ENCODE data around the gene CDH11. TPM values are rescaled to one million over a fixed set of nuclear protein-coding genes. Genes with fewer than 3 reads are reported as not detected.

The CDH11 gene
- total RNA-seq, 2 donors from 2014 or later = not detected

- no peak for ATAC-seq (replicated peaks)
- Mint-ChIP-seq H3K27me3 (no peaks in the 10 kb centered on the region), H3K27ac (no peak overlapping the region), H3K4me3 (no peak overlapping the region), H3K9me3 (peaks cover 11% of the 10 kb centered on the region), H3K36me3 (ENCODE audit: low read depth) (no peaks in the 10 kb centered on the region), H3K4me1 (no peaks in the 10 kb centered on the region)
Measured at GRCh38 chr16:65104471-65104870, 17.4 kb downstream of the CDH11 start.

GRCh38 chr16:65102326-65102725, 19.5 kb downstream of the CDH11 start:
- H3K27me3 Mint-ChIP-seq = no peaks in the 10 kb centered on the region
- no peaks in the 10 kb centered on the region for H3K36me3 Mint-ChIP-seq (ENCODE audit: low read depth)
- H3K4me3 Mint-ChIP-seq = no peak overlapping the region
- no peak for ATAC-seq (replicated peaks)
- H3K27ac Mint-ChIP-seq = no peak overlapping the region
- peaks cover 11% of the 10 kb centered on the region for H3K9me3 Mint-ChIP-seq
- no peaks in the 10 kb centered on the region for H3K4me1 Mint-ChIP-seq

- H3K36me3 Mint-ChIP-seq (ENCODE audit: low read depth) = no peaks in the 10 kb centered on the region
- H3K27ac Mint-ChIP-seq = no peak overlapping the region
Measured at GRCh38 chr16:65101009-65101408, 20.9 kb downstream of the CDH11 start.

GRCh38 chr16:65099607-65100006, 22.3 kb downstream of the CDH11 start:
- no peaks in the 10 kb centered on the region for H3K4me1 Mint-ChIP-seq
- H3K4me3 Mint-ChIP-seq = no peak overlapping the region
- H3K27me3 Mint-ChIP-seq = no peaks in the 10 kb centered on the region
- H3K27ac Mint-ChIP-seq = no peak overlapping the region
- ATAC-seq (replicated peaks) = no peak
- peaks cover 11% of the 10 kb centered on the region for H3K9me3 Mint-ChIP-seq
- no peaks in the 10 kb centered on the region for H3K36me3 Mint-ChIP-seq (ENCODE audit: low read depth)

More at GRCh38 chr16:65101009-65101408, 20.9 kb downstream of the CDH11 start:
- Mint-ChIP-seq H3K9me3 (peaks cover 11% of the 10 kb centered on the region), H3K4me3 (no peak overlapping the region), H3K27me3 (no peaks in the 10 kb centered on the region), H3K4me1 (no peaks in the 10 kb centered on the region)
- no peak for ATAC-seq (replicated peaks)

- Mint-ChIP-seq H3K4me1 (no peaks in the 10 kb centered on the region), H3K27me3 (no peaks in the 10 kb centered on the region), H3K36me3 (ENCODE audit: low read depth) (no peaks in the 10 kb centered on the region), H3K9me3 (peaks cover 11% of the 10 kb centered on the region), H3K27ac (no peak overlapping the region), H3K4me3 (no peak overlapping the region)
- no peak for ATAC-seq (replicated peaks)
Measured at GRCh38 chr16:65098916-65099315, 22.9 kb downstream of the CDH11 start.

GRCh38 chr16:65097296-65097695, 24.6 kb downstream of the CDH11 start:
- H3K9me3 Mint-ChIP-seq = peaks cover 11% of the 10 kb centered on the region
- no peaks in the 10 kb centered on the region for H3K27me3 Mint-ChIP-seq
- H3K4me3 Mint-ChIP-seq = no peak overlapping the region

GRCh38 chr16:65095906-65096305, 26.0 kb downstream of the CDH11 start:
- H3K36me3 Mint-ChIP-seq (ENCODE audit: low read depth) = no peaks in the 10 kb centered on the region
- H3K27ac Mint-ChIP-seq = no peak overlapping the region
- ATAC-seq (replicated peaks) = no peak
- H3K4me3 Mint-ChIP-seq = no peak overlapping the region
- H3K9me3 Mint-ChIP-seq = peaks cover 10% of the 10 kb centered on the region
- H3K4me1 Mint-ChIP-seq = no peaks in the 10 kb centered on the region
- no peaks in the 10 kb centered on the region for H3K27me3 Mint-ChIP-seq

More at GRCh38 chr16:65097296-65097695, 24.6 kb downstream of the CDH11 start:
- Mint-ChIP-seq H3K4me1 (no peaks in the 10 kb centered on the region), H3K36me3 (ENCODE audit: low read depth) (no peaks in the 10 kb centered on the region), H3K27ac (no peak overlapping the region)
- no peak for ATAC-seq (replicated peaks)

GRCh38 chr16:65095090-65095728, 26.7 kb downstream of the CDH11 start:
- H3K27ac Mint-ChIP-seq = no peak overlapping the region
- ATAC-seq (replicated peaks) = no peak
- H3K9me3 Mint-ChIP-seq = peaks cover 10% of the 10 kb centered on the region
- H3K4me1 Mint-ChIP-seq = no peaks in the 10 kb centered on the region
- H3K36me3 Mint-ChIP-seq (ENCODE audit: low read depth) = no peaks in the 10 kb centered on the region
- no peak overlapping the region for H3K4me3 Mint-ChIP-seq
- H3K27me3 Mint-ChIP-seq = no peaks in the 10 kb centered on the region

GRCh38 chr16:65094009-65094408, 27.9 kb downstream of the CDH11 start:
- no peak for ATAC-seq (replicated peaks)
- no peaks in the 10 kb centered on the region for H3K4me1 Mint-ChIP-seq
- H3K9me3 Mint-ChIP-seq = peaks cover 4% of the 10 kb centered on the region
- H3K27ac Mint-ChIP-seq = no peak overlapping the region
- H3K36me3 Mint-ChIP-seq (ENCODE audit: low read depth) = no peaks in the 10 kb centered on the region
- no peaks in the 10 kb centered on the region for H3K27me3 Mint-ChIP-seq
- H3K4me3 Mint-ChIP-seq = no peak overlapping the region

GRCh38 chr16:65083164-65083857, 38.6 kb downstream of the CDH11 start:
- H3K27me3 Mint-ChIP-seq = no peaks in the 10 kb centered on the region
- ATAC-seq (replicated peaks) = no peak
- no peaks in the 10 kb centered on the region for H3K4me1 Mint-ChIP-seq
- H3K36me3 Mint-ChIP-seq (ENCODE audit: low read depth) = no peaks in the 10 kb centered on the region
- H3K27ac Mint-ChIP-seq = no peak overlapping the region
- H3K9me3 Mint-ChIP-seq = no peaks in the 10 kb centered on the region
- no peak overlapping the region for H3K4me3 Mint-ChIP-seq

- no peaks in the 10 kb centered on the region for H3K4me1 Mint-ChIP-seq
- no peak overlapping the region for H3K27ac Mint-ChIP-seq
- no peak overlapping the region for H3K4me3 Mint-ChIP-seq
- H3K27me3 Mint-ChIP-seq = no peaks in the 10 kb centered on the region
- H3K36me3 Mint-ChIP-seq (ENCODE audit: low read depth) = no peaks in the 10 kb centered on the region
- H3K9me3 Mint-ChIP-seq = peaks cover under 1% of the 10 kb centered on the region
- no peak for ATAC-seq (replicated peaks)
Measured at GRCh38 chr16:65079549-65079948, 42.3 kb downstream of the CDH11 start.

GRCh38 chr16:65077181-65077580, 44.7 kb downstream of the CDH11 start:
- ATAC-seq (replicated peaks) = no peak
- no peak overlapping the region for H3K4me3 Mint-ChIP-seq
- H3K4me1 Mint-ChIP-seq = no peaks in the 10 kb centered on the region
- no peaks in the 10 kb centered on the region for H3K27me3 Mint-ChIP-seq
- no peak overlapping the region for H3K27ac Mint-ChIP-seq
- no peaks in the 10 kb centered on the region for H3K36me3 Mint-ChIP-seq (ENCODE audit: low read depth)
- H3K9me3 Mint-ChIP-seq = peaks cover 4% of the 10 kb centered on the region

- H3K27ac Mint-ChIP-seq = no peak overlapping the region
- ATAC-seq (replicated peaks) = no peak
- H3K27me3 Mint-ChIP-seq = no peaks in the 10 kb centered on the region
- H3K4me3 Mint-ChIP-seq = no peak overlapping the region
- H3K4me1 Mint-ChIP-seq = no peaks in the 10 kb centered on the region
- peaks cover 10% of the 10 kb centered on the region for H3K9me3 Mint-ChIP-seq
- H3K36me3 Mint-ChIP-seq (ENCODE audit: low read depth) = no peaks in the 10 kb centered on the region
Measured at GRCh38 chr16:65075877-65076276, 46.0 kb downstream of the CDH11 start.

- no peak for ATAC-seq (replicated peaks)
- H3K4me3 Mint-ChIP-seq = no peak overlapping the region
- no peaks in the 10 kb centered on the region for H3K27me3 Mint-ChIP-seq
- no peak overlapping the region for H3K27ac Mint-ChIP-seq
- H3K9me3 Mint-ChIP-seq = peaks cover 20% of the 10 kb centered on the region
- H3K36me3 Mint-ChIP-seq (ENCODE audit: low read depth) = no peaks in the 10 kb centered on the region
- H3K4me1 Mint-ChIP-seq = no peaks in the 10 kb centered on the region
Measured at GRCh38 chr16:65071433-65072311, 50.2 kb downstream of the CDH11 start.

Measured in activated T-helper 17 cell treated with anti-CD3 and anti-CD28 coated beads, Interleukin-2, amount 50 U/mL, for 72 hours (primary cell).